GM21717 (cell line): ENCODE results near the gene NKX3-2.
"Not testable (repeated sequence)": the region's sequence is repeated elsewhere in the genome, so short reads cannot be mapped to it uniquely, and the experiment has no call there.

ENCODE experiments used
- ATAC-seq: cut with Tn5 transposase; IDR thresholded peaks from one replicate; pipeline ENCODE4 v1.9.1; 2021; ENCODE audit warnings: mild to moderate bottlenecking, moderate library complexity; ENCODE audit not compliant: unreplicated experiment

Gene NKX3-2

GRCh38 chr4:13543839-13544605 lies at the start of gene NKX3-2:
Gene NKX3-2, minus strand, starts transcription at chr4:13544508. Its CDS starts 94 bp downstream, at chr4:13544414.
- ATAC-seq: no peak

- ATAC-seq: no peak
Measured at GRCh38 chr4:13592220-13592619, 47.9 kb upstream of the NKX3-2 start.

GRCh38 chr4:13590766-13591165 lies 46.5 kb upstream of the NKX3-2 start:
- ATAC-seq: no peak

- ATAC-seq: no peak
Measured at GRCh38 chr4:13588954-13589353, 44.6 kb upstream of the NKX3-2 start.

- no peak for ATAC-seq
Measured at GRCh38 chr4:13584481-13584880, 40.2 kb upstream of the NKX3-2 start.

GRCh38 chr4:13580036-13580435 lies 35.7 kb upstream of the NKX3-2 start:
- ATAC-seq: no peak

GRCh38 chr4:13577660-13578059 lies 33.4 kb upstream of the NKX3-2 start:
- ATAC-seq: no peak

- no peak for ATAC-seq
Measured at GRCh38 chr4:13570916-13571315, 26.6 kb upstream of the NKX3-2 start.

- ATAC-seq: no peak
Measured at GRCh38 chr4:13567125-13567524, 22.8 kb upstream of the NKX3-2 start.

GRCh38 chr4:13562876-13563275 lies 18.6 kb upstream of the NKX3-2 start:
- no peak for ATAC-seq

GRCh38 chr4:13561673-13562072 lies 17.4 kb upstream of the NKX3-2 start:
- no peak for ATAC-seq

- not testable (repeated sequence) for ATAC-seq
Measured at GRCh38 chr4:13560111-13560510, 15.8 kb upstream of the NKX3-2 start.

- ATAC-seq: no peak
Measured at GRCh38 chr4:13559413-13559812, 15.1 kb upstream of the NKX3-2 start.

- ATAC-seq: no peak
Measured at GRCh38 chr4:13558881-13559280, 14.6 kb upstream of the NKX3-2 start.

- ATAC-seq: no peak
Measured at GRCh38 chr4:13555325-13555724, 11.0 kb upstream of the NKX3-2 start.

GRCh38 chr4:13553081-13553480 lies 8.8 kb upstream of the NKX3-2 start:
- no peak for ATAC-seq

- ATAC-seq: peak; percentile 85
Measured at GRCh38 chr4:13548984-13549546, 4.8 kb upstream of the NKX3-2 start.

- ATAC-seq: peak; percentile 1
Measured at GRCh38 chr4:13548059-13548983, 4.0 kb upstream of the NKX3-2 start.

- no peak for ATAC-seq
Measured at GRCh38 chr4:13547485-13548041, 3.3 kb upstream of the NKX3-2 start.

GRCh38 chr4:13546941-13547484 lies 2.7 kb upstream of the NKX3-2 start:
- no peak for ATAC-seq
